Measurements from ENCODE around the gene DNAJC12. TPM values are rescaled to one million over a fixed set of nuclear protein-coding genes. Genes with fewer than 3 reads are reported as not detected.

DNAJC12 gene
- total RNA-seq, 1 experiment from 2014 or later: 15.5 TPM

GRCh38 chr10:67770537-67770936 is 67.5 kb downstream of the DNAJC12 start:
- Histone ChIP-seq H3K9me2 (replicated peaks; ENCODE audit: low read length) (no peaks in the 10 kb centered on the region), H2AFZ (ENCODE audit: low read length) (no peak overlapping the region), H3K27me3 (ENCODE audit: low read length) (no peaks in the 10 kb centered on the region), H3K4me2 (ENCODE audit: low read length) (no peak overlapping the region), H3K4me1 (ENCODE audit: insufficient read depth, low read length) (peaks cover 12% of the 10 kb centered on the region), H3K27ac (ENCODE audit: low read length) (no peak overlapping the region), H3K36me3 (ENCODE audit: low read depth, low read length) (no peaks in the 10 kb centered on the region), H3K9ac (ENCODE audit: low read length) (no peak overlapping the region), H3F3A (ENCODE audit: low read length, unreplicated experiment) (no peaks in the 10 kb centered on the region), H3K4me3 (ENCODE audit: low read length) (no peak overlapping the region), H3K79me2 (ENCODE audit: low read length) (no peaks in the 10 kb centered on the region), H4K20me1 (ENCODE audit: low read length) (no peaks in the 10 kb centered on the region), H3K9me3 (ENCODE audit: low read length) (no peaks in the 10 kb centered on the region)
- no peak for TF ChIP-seq CTCF (conservative IDR thresholded peaks at IDR 0.05; ENCODE audit: low read depth, low read length)
- no peak for TF ChIP-seq EZH2 (IDR thresholded peaks at IDR 0.05; ENCODE audit: low read length, unreplicated experiment)
- TF ChIP-seq EZH2phosphoT487 (IDR thresholded peaks at IDR 0.05; ENCODE audit: borderline replicate concordance, low read length): no peak
- DNase-seq: no peak
- POLR2A ChIA-PET (ENCODE audit: unreplicated experiment): no interaction called here
- intact Hi-C loops (cut with micrococcal nuclease): no loop called here
- ATAC-seq: no peak
- BruUV-seq (replicated peaks): no TSS peak
- CTCF ChIA-PET: interaction anchor here (0.5 kb wide), 1 partner anchor 690 kb away, joined by 3 read pairs; no protein-coding TSS in a partner anchor

- ChIA-PET CTCF (no interaction called here), POLR2A (ENCODE audit: unreplicated experiment) (no interaction called here)
- Histone ChIP-seq H3K9me3 (ENCODE audit: low read length) (no peaks in the 10 kb centered on the region), H2AFZ (ENCODE audit: low read length) (no peak overlapping the region), H4K20me1 (ENCODE audit: low read length) (no peaks in the 10 kb centered on the region), H3K4me1 (ENCODE audit: insufficient read depth, low read length) (peaks cover 16% of the 10 kb centered on the region), H3K9ac (ENCODE audit: low read length) (no peak overlapping the region), H3K27ac (ENCODE audit: low read length) (no peak overlapping the region), H3K36me3 (ENCODE audit: low read depth, low read length) (no peaks in the 10 kb centered on the region), H3K9me2 (replicated peaks; ENCODE audit: low read length) (no peaks in the 10 kb centered on the region), H3K4me3 (ENCODE audit: low read length) (no peak overlapping the region), H3F3A (ENCODE audit: low read length, unreplicated experiment) (no peaks in the 10 kb centered on the region), H3K79me2 (ENCODE audit: low read length) (no peaks in the 10 kb centered on the region), H3K27me3 (ENCODE audit: low read length) (no peaks in the 10 kb centered on the region), H3K4me2 (ENCODE audit: low read length) (no peak overlapping the region)
- DNase-seq: no peak
- intact Hi-C loops (cut with micrococcal nuclease): no loop called here
- BruUV-seq (replicated peaks): no TSS peak
- TF ChIP-seq EZH2phosphoT487 (IDR thresholded peaks at IDR 0.05; ENCODE audit: borderline replicate concordance, low read length) (no peak), CTCF (conservative IDR thresholded peaks at IDR 0.05; ENCODE audit: low read depth, low read length) (no peak), EZH2 (IDR thresholded peaks at IDR 0.05; ENCODE audit: low read length, unreplicated experiment) (no peak)
- ATAC-seq: no peak
These were observed 70.7 kb downstream of the DNAJC12 start for GRCh38 chr10:67767244-67767643.

- ATAC-seq (peak; percentile 79), DNase-seq (peak; percentile 100)
- POLR2A ChIA-PET (ENCODE audit: unreplicated experiment): interaction anchor here (0.6 to 0.7 kb wide), 2 partner anchors 9 to 91 kb away, joined by 5 to 21 read pairs; no protein-coding TSS in a partner anchor
- H3K9me2 ChIP-seq (replicated peaks; ENCODE audit: low read length): no peaks in the 10 kb centered on the region
- peaks cover 16% of the 10 kb centered on the region for H3K4me1 ChIP-seq (ENCODE audit: insufficient read depth, low read length)
- no peaks in the 10 kb centered on the region for H3K79me2 ChIP-seq (ENCODE audit: low read length)
- H3K4me3 ChIP-seq (ENCODE audit: low read length): peak overlapping the region; percentile 82
- intact Hi-C loops (cut with micrococcal nuclease): loop anchor here (2.0 to 5.0 kb wide), 2 partner anchors 55 to 67 kb away; partner anchors contain the start of gene CTNNA3
- no TSS peak for BruUV-seq (replicated peaks)
- H4K20me1 ChIP-seq (ENCODE audit: low read length): no peaks in the 10 kb centered on the region
- peak overlapping the region; percentile 81 for H3K4me2 ChIP-seq (ENCODE audit: low read length)
- TF ChIP-seq EZH2phosphoT487 (IDR thresholded peaks at IDR 0.05; ENCODE audit: borderline replicate concordance, low read length) (no peak), CTCF (conservative IDR thresholded peaks at IDR 0.05; ENCODE audit: low read depth, low read length) (no peak), EZH2 (IDR thresholded peaks at IDR 0.05; ENCODE audit: low read length, unreplicated experiment) (no peak)
- H3K9me3 ChIP-seq (ENCODE audit: low read length): no peaks in the 10 kb centered on the region
- peaks cover 10% of the 10 kb centered on the region for H3K27me3 ChIP-seq (ENCODE audit: low read length)
- CTCF ChIA-PET: interaction anchor here (0.6 to 1.2 kb wide), 3 partner anchors 16 to 98 kb away, joined by 3 to 7 read pairs (median 4); no protein-coding TSS in a partner anchor
- no peaks in the 10 kb centered on the region for H3K36me3 ChIP-seq (ENCODE audit: low read depth, low read length)
- H3K9ac ChIP-seq (ENCODE audit: low read length): peak overlapping the region; percentile 69
- no peak overlapping the region; the same call in 1 of the 2 replicates for H3K27ac ChIP-seq (ENCODE audit: low read length)
- H2AFZ ChIP-seq (ENCODE audit: low read length): peak overlapping the region; percentile 88
- H3F3A ChIP-seq (ENCODE audit: low read length, unreplicated experiment): no peaks in the 10 kb centered on the region
These were observed 73.8 kb downstream of the DNAJC12 start for GRCh38 chr10:67764012-67764822.

Measured in PC-3 (cell line).